Measurements from ENCODE around the gene ZNF407.

The ZNF407 gene

DNA sequence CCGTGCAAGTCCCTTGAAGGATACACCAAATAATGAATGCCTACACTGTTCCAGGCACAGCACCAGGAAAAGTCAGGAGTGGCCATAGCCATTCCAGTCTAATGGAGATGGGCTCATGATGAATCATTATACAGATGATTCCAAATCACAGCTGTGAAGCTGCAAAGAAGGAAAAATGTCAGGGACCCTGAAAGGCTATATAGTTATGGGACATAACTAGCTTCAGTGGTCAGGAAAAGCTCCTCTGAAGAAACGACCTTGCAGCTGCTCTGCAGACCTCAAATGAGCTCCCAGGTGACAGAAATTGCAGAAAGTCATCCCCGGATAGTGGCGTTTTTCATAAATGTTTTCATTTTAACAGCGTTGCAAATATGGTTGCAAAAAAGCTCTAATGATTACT lies 410.5 kb downstream of the ZNF407 start:
- H3K27me3 ChIP-seq (ENCODE audit: insufficient read depth, poor library complexity, severe bottlenecking) = no peaks in the 10 kb centered on the region
- H3K27ac ChIP-seq (ENCODE audit: poor library complexity, severe bottlenecking) = no peak overlapping the region
- H3K36me3 ChIP-seq (ENCODE audit: low read depth) = no peaks in the 10 kb centered on the region
- TF ChIP-seq, protein P1, sequence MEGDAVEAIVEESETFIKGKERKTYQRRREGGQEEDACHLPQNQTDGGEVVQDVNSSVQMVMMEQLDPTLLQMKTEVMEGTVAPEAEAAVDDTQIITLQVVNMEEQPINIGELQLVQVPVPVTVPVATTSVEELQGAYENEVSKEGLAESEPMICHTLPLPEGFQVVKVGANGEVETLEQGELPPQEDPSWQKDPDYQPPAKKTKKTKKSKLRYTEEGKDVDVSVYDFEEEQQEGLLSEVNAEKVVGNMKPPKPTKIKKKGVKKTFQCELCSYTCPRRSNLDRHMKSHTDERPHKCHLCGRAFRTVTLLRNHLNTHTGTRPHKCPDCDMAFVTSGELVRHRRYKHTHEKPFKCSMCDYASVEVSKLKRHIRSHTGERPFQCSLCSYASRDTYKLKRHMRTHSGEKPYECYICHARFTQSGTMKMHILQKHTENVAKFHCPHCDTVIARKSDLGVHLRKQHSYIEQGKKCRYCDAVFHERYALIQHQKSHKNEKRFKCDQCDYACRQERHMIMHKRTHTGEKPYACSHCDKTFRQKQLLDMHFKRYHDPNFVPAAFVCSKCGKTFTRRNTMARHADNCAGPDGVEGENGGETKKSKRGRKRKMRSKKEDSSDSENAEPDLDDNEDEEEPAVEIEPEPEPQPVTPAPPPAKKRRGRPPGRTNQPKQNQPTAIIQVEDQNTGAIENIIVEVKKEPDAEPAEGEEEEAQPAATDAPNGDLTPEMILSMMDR (IDR thresholded peaks at IDR 0.05; ENCODE audit: poor library complexity, severe bottlenecking) = no peak
- no peak for ATAC-seq (ENCODE audit: low read depth)
- no peak overlapping the region for H3K4me3 ChIP-seq (ENCODE audit: severe bottlenecking)
- no peaks in the 10 kb centered on the region for H3K9me3 ChIP-seq (ENCODE audit: severe bottlenecking)
- no peaks in the 10 kb centered on the region for H3K4me1 ChIP-seq (ENCODE audit: insufficient read depth, poor library complexity, severe bottlenecking)
- DNase-seq (ENCODE audit: low spot score) = no peak

DNA sequence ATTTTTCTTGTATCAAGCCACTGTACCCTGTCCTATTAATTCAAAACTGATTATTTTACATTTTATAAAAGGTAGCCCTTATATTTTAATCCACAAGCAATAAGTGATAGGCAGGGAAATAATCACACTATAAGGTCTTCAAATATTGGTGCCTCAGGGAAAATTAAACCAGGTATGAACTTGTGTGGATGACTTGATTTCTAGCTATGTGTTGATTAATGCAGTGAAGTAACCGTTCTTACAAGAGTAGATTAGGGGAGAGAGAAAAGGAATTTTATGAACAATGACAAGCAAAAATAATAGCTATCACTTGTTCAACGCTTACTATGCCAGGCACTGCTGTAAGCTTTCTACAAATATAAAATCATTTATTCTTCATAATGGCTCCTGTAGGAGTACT lies 411.6 kb downstream of the ZNF407 start:
- no peaks in the 10 kb centered on the region for H3K4me1 ChIP-seq (ENCODE audit: insufficient read depth, poor library complexity, severe bottlenecking)
- no peak overlapping the region for H3K27ac ChIP-seq (ENCODE audit: poor library complexity, severe bottlenecking)
- ATAC-seq (ENCODE audit: low read depth) (no peak), DNase-seq (ENCODE audit: low spot score) (no peak)
- no peak overlapping the region for H3K4me3 ChIP-seq (ENCODE audit: severe bottlenecking)
- no peaks in the 10 kb centered on the region for H3K36me3 ChIP-seq (ENCODE audit: low read depth)
- no peaks in the 10 kb centered on the region for H3K27me3 ChIP-seq (ENCODE audit: insufficient read depth, poor library complexity, severe bottlenecking)
- TF ChIP-seq, protein P1 (IDR thresholded peaks at IDR 0.05; ENCODE audit: poor library complexity, severe bottlenecking) = no peak
- no peaks in the 10 kb centered on the region for H3K9me3 ChIP-seq (ENCODE audit: severe bottlenecking)

DNA sequence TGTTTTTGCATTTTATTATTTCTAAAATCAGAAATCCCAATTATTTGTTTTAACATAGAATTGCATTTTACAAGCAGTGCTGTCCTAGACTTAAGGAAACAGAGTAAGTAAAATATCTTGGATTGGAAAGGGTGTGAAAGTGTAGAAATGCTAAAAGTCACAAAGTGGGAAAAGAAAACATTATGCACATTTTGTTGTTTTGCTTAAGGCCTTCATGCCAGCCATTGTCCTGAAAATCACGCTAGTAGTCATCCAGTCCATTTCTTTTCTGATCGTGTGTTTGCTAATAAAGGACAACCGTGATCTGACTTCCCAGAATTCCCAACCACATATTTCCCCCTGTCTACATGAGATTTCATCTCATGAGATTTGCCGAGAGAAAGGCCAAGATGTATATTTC lies 412.2 kb downstream of the ZNF407 start:
- Histone ChIP-seq H3K27ac (ENCODE audit: poor library complexity, severe bottlenecking) (no peak overlapping the region), H3K36me3 (ENCODE audit: low read depth) (no peaks in the 10 kb centered on the region), H3K27me3 (ENCODE audit: insufficient read depth, poor library complexity, severe bottlenecking) (no peaks in the 10 kb centered on the region), H3K4me1 (ENCODE audit: insufficient read depth, poor library complexity, severe bottlenecking) (no peaks in the 10 kb centered on the region), H3K4me3 (ENCODE audit: severe bottlenecking) (no peak overlapping the region), H3K9me3 (ENCODE audit: severe bottlenecking) (no peaks in the 10 kb centered on the region)
- ATAC-seq (ENCODE audit: low read depth) = no peak
- DNase-seq (ENCODE audit: low spot score) = no peak
- TF ChIP-seq, protein P1 (IDR thresholded peaks at IDR 0.05; ENCODE audit: poor library complexity, severe bottlenecking) = no peak

DNA sequence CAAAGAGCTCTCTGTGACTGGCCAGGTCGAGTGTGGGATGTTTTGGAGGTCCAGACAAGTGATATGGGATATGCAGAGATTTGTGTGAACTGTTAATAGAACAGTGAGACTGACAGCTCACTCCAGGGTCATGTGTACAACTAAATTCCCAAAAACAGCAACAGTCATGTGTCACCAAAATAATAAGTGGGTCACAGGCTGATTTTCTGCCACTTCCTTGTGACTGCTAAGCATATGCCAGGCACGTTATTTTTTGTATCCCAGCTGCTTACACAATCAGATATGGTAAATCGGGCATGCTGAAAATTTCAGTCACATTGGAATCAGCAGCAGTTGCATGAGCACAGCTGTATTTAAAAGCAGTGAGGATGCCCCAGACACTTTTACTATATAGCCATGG lies 412.6 kb downstream of the ZNF407 start:
- H3K27me3 ChIP-seq (ENCODE audit: insufficient read depth, poor library complexity, severe bottlenecking) = no peaks in the 10 kb centered on the region
- TF ChIP-seq, protein P1 (IDR thresholded peaks at IDR 0.05; ENCODE audit: poor library complexity, severe bottlenecking) = no peak
- no peak for DNase-seq (ENCODE audit: low spot score)
- H3K4me1 ChIP-seq (ENCODE audit: insufficient read depth, poor library complexity, severe bottlenecking) = no peaks in the 10 kb centered on the region
- H3K36me3 ChIP-seq (ENCODE audit: low read depth) = no peaks in the 10 kb centered on the region
- no peak for ATAC-seq (ENCODE audit: low read depth)
- H3K9me3 ChIP-seq (ENCODE audit: severe bottlenecking) = no peaks in the 10 kb centered on the region
- H3K4me3 ChIP-seq (ENCODE audit: severe bottlenecking) = no peak overlapping the region
- no peak overlapping the region for H3K27ac ChIP-seq (ENCODE audit: poor library complexity, severe bottlenecking)

DNA sequence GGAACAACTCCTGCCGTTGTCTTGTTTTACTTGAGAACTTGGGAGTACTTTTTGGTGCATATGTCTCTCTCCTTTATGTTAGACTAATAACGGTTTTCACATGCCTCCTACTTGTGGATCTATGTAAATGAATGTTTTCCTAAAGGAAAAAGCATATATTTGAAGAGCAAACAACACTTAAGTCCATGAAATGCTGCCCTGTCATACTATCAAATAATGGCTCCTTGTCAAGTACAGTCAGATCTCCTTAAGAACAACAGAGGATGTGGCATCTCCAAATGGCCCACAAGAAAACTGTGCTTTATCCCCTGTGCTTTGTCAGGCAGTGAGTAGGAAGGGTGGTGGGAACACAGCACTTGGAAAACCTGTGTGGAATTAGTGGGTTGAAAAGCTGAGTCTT lies 413.0 kb downstream of the ZNF407 start:
- Histone ChIP-seq H3K36me3 (ENCODE audit: low read depth) (no peaks in the 10 kb centered on the region), H3K4me1 (ENCODE audit: insufficient read depth, poor library complexity, severe bottlenecking) (no peaks in the 10 kb centered on the region), H3K4me3 (ENCODE audit: severe bottlenecking) (no peak overlapping the region), H3K27ac (ENCODE audit: poor library complexity, severe bottlenecking) (no peak overlapping the region), H3K9me3 (ENCODE audit: severe bottlenecking) (no peaks in the 10 kb centered on the region), H3K27me3 (ENCODE audit: insufficient read depth, poor library complexity, severe bottlenecking) (no peaks in the 10 kb centered on the region)
- no peak for DNase-seq (ENCODE audit: low spot score)
- TF ChIP-seq, protein P1 (IDR thresholded peaks at IDR 0.05; ENCODE audit: poor library complexity, severe bottlenecking) = no peak
- no peak for ATAC-seq (ENCODE audit: low read depth)

All from RWPE2 (cell line).